Measurements from ENCODE around the gene RAD51B.

DNA sequence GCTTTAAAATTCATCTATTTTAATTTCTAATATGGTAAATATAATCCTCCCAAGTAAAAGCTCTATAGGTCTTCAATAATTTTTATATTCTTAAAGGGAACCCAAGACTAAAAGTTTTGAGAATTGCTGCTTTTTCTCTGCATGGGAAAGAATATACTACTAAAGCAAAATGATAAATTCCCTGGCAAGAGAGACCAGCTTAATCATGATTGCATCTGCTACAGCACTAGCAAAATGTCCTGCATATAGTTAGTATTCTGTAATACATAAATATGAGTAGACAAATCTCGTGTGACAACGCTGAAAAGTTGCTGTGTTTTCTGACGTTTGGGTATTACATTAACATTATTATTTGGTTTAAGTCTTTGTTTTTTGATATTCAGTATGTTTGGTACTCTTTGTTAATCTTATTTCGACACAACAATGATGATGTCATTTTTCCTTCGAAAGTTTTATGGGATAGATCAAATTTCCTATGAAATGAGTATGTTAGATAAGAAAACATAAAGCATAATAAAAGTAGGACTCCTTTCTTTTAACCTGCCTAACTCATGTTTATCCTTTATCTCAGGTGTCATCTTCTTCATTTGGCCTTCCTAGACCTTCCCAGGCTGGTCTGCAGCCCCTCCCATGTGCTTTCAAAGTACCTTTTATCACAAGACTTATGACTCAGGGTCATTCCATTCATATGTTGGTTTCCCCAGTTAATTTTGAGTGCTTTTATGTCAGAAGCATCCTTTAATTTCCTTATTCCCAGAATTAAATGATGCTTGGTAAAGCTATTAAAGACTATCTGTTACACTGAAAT is 321.9 kb downstream of the RAD51B start:
- TF ChIP-seq EP300 (IDR thresholded peaks at IDR 0.05) (no peak), POLR2A (IDR thresholded peaks at IDR 0.05) (no peak)
- TF ChIP-seq, protein P1, sequence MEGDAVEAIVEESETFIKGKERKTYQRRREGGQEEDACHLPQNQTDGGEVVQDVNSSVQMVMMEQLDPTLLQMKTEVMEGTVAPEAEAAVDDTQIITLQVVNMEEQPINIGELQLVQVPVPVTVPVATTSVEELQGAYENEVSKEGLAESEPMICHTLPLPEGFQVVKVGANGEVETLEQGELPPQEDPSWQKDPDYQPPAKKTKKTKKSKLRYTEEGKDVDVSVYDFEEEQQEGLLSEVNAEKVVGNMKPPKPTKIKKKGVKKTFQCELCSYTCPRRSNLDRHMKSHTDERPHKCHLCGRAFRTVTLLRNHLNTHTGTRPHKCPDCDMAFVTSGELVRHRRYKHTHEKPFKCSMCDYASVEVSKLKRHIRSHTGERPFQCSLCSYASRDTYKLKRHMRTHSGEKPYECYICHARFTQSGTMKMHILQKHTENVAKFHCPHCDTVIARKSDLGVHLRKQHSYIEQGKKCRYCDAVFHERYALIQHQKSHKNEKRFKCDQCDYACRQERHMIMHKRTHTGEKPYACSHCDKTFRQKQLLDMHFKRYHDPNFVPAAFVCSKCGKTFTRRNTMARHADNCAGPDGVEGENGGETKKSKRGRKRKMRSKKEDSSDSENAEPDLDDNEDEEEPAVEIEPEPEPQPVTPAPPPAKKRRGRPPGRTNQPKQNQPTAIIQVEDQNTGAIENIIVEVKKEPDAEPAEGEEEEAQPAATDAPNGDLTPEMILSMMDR (IDR thresholded peaks at IDR 0.05): no peak
